Measurements from ENCODE around the gene MIGA1. TPM values are rescaled to one million over a fixed set of nuclear protein-coding genes. Genes with fewer than 3 reads are reported as not detected.
A peak's percentile ranks its signal among the peaks of the same experiment; 100 is the strongest.

Gene MIGA1
- total RNA-seq, 1 donor from 2014 or later, result 8.6 TPM

- Mint-ChIP-seq H3K27me3 (ENCODE audit: insufficient read depth) (no peaks in the 10 kb centered on the region), H3K4me1 (ENCODE audit: low read depth) (no peaks in the 10 kb centered on the region), H3K36me3 (ENCODE audit: low read depth) (peaks cover 7% of the 10 kb centered on the region), H3K4me3 (no peak overlapping the region), H3K9me3 (no peaks in the 10 kb centered on the region), H3K27ac (no peak overlapping the region)
- no peak for DNase-seq (ENCODE audit: low spot score)
- intact Hi-C loops (cut with micrococcal nuclease), result no loop called here
Measured at GRCh38 chr1:77833521-77834100, 54.2 kb downstream of the MIGA1 start.

GRCh38 chr1:77834771-77835334, 55.4 kb downstream of the MIGA1 start:
- H3K9me3 Mint-ChIP-seq, result no peaks in the 10 kb centered on the region
- H3K27me3 Mint-ChIP-seq (ENCODE audit: insufficient read depth), result no peaks in the 10 kb centered on the region
- no peaks in the 10 kb centered on the region for H3K4me1 Mint-ChIP-seq (ENCODE audit: low read depth)
- no peak overlapping the region for H3K4me3 Mint-ChIP-seq
- no peak for DNase-seq (ENCODE audit: low spot score)
- intact Hi-C loops (cut with micrococcal nuclease), result no loop called here
- H3K27ac Mint-ChIP-seq, result no peak overlapping the region
- H3K36me3 Mint-ChIP-seq (ENCODE audit: low read depth), result peaks cover 5% of the 10 kb centered on the region

GRCh38 chr1:77841574-77841973, 62.1 kb downstream of the MIGA1 start:
- no peak overlapping the region for H3K4me3 Mint-ChIP-seq
- H3K27me3 Mint-ChIP-seq (ENCODE audit: insufficient read depth), result no peaks in the 10 kb centered on the region
- intact Hi-C loops (cut with micrococcal nuclease), result no loop called here
- peak overlapping the region; percentile 56 for H3K27ac Mint-ChIP-seq
- peaks cover 12% of the 10 kb centered on the region for H3K36me3 Mint-ChIP-seq (ENCODE audit: low read depth)
- H3K4me1 Mint-ChIP-seq (ENCODE audit: low read depth), result no peaks in the 10 kb centered on the region
- DNase-seq (ENCODE audit: low spot score), result no peak
- H3K9me3 Mint-ChIP-seq, result no peaks in the 10 kb centered on the region

- DNase-seq (ENCODE audit: low spot score), result no peak
- Mint-ChIP-seq H3K4me3 (no peak overlapping the region), H3K27me3 (ENCODE audit: insufficient read depth) (no peaks in the 10 kb centered on the region), H3K27ac (no peak overlapping the region), H3K36me3 (ENCODE audit: low read depth) (peaks cover 17% of the 10 kb centered on the region), H3K9me3 (no peaks in the 10 kb centered on the region), H3K4me1 (ENCODE audit: low read depth) (no peaks in the 10 kb centered on the region)
- intact Hi-C loops (cut with micrococcal nuclease), result no loop called here
Measured at GRCh38 chr1:77845951-77846350, 66.5 kb downstream of the MIGA1 start.

- Mint-ChIP-seq H3K36me3 (ENCODE audit: low read depth) (peaks cover 15% of the 10 kb centered on the region), H3K27ac (no peak overlapping the region), H3K4me3 (no peak overlapping the region), H3K4me1 (ENCODE audit: low read depth) (no peaks in the 10 kb centered on the region), H3K9me3 (no peaks in the 10 kb centered on the region), H3K27me3 (ENCODE audit: insufficient read depth) (no peaks in the 10 kb centered on the region)
- intact Hi-C loops (cut with micrococcal nuclease), result no loop called here
- no peak for DNase-seq (ENCODE audit: low spot score)
Measured at GRCh38 chr1:77846966-77847365, 67.5 kb downstream of the MIGA1 start.

GRCh38 chr1:77847621-77848080, 68.2 kb downstream of the MIGA1 start:
- Mint-ChIP-seq H3K4me1 (ENCODE audit: low read depth) (no peaks in the 10 kb centered on the region), H3K9me3 (no peaks in the 10 kb centered on the region), H3K27ac (no peak overlapping the region), H3K27me3 (ENCODE audit: insufficient read depth) (no peaks in the 10 kb centered on the region), H3K36me3 (ENCODE audit: low read depth) (peaks cover 13% of the 10 kb centered on the region), H3K4me3 (no peak overlapping the region)
- intact Hi-C loops (cut with micrococcal nuclease), result no loop called here
- no peak for DNase-seq (ENCODE audit: low spot score)

- intact Hi-C loops (cut with micrococcal nuclease), result no loop called here
- Mint-ChIP-seq H3K4me3 (no peak overlapping the region), H3K36me3 (ENCODE audit: low read depth) (peaks cover 15% of the 10 kb centered on the region), H3K27ac (no peak overlapping the region), H3K9me3 (peaks cover 6% of the 10 kb centered on the region), H3K27me3 (ENCODE audit: insufficient read depth) (no peaks in the 10 kb centered on the region), H3K4me1 (ENCODE audit: low read depth) (no peaks in the 10 kb centered on the region)
- DNase-seq (ENCODE audit: low spot score), result no peak
Measured at GRCh38 chr1:77850082-77850481, 70.6 kb downstream of the MIGA1 start.

GRCh38 chr1:77857552-77857951, 78.1 kb downstream of the MIGA1 start:
- H3K4me3 Mint-ChIP-seq, result no peak overlapping the region
- no peaks in the 10 kb centered on the region for H3K27me3 Mint-ChIP-seq (ENCODE audit: insufficient read depth)
- DNase-seq (ENCODE audit: low spot score), result no peak
- no peak overlapping the region for H3K27ac Mint-ChIP-seq
- H3K4me1 Mint-ChIP-seq (ENCODE audit: low read depth), result no peaks in the 10 kb centered on the region
- H3K9me3 Mint-ChIP-seq, result peaks cover 27% of the 10 kb centered on the region
- intact Hi-C loops (cut with micrococcal nuclease), result no loop called here
- peaks cover 28% of the 10 kb centered on the region for H3K36me3 Mint-ChIP-seq (ENCODE audit: low read depth)

GRCh38 chr1:77858725-77859124, 79.3 kb downstream of the MIGA1 start:
- H3K27me3 Mint-ChIP-seq (ENCODE audit: insufficient read depth), result no peaks in the 10 kb centered on the region
- peaks cover 29% of the 10 kb centered on the region for H3K36me3 Mint-ChIP-seq (ENCODE audit: low read depth)
- peaks cover 27% of the 10 kb centered on the region for H3K9me3 Mint-ChIP-seq
- H3K27ac Mint-ChIP-seq, result no peak overlapping the region
- DNase-seq (ENCODE audit: low spot score), result no peak
- no peaks in the 10 kb centered on the region for H3K4me1 Mint-ChIP-seq (ENCODE audit: low read depth)
- H3K4me3 Mint-ChIP-seq, result no peak overlapping the region
- intact Hi-C loops (cut with micrococcal nuclease), result no loop called here

GRCh38 chr1:77859248-77859647, 79.8 kb downstream of the MIGA1 start:
- H3K27ac Mint-ChIP-seq, result no peak overlapping the region
- H3K9me3 Mint-ChIP-seq, result peaks cover 27% of the 10 kb centered on the region
- H3K4me3 Mint-ChIP-seq, result no peak overlapping the region
- peaks cover 24% of the 10 kb centered on the region for H3K36me3 Mint-ChIP-seq (ENCODE audit: low read depth)
- H3K27me3 Mint-ChIP-seq (ENCODE audit: insufficient read depth), result no peaks in the 10 kb centered on the region
- no peaks in the 10 kb centered on the region for H3K4me1 Mint-ChIP-seq (ENCODE audit: low read depth)
- intact Hi-C loops (cut with micrococcal nuclease), result no loop called here
- no peak for DNase-seq (ENCODE audit: low spot score)

GRCh38 chr1:77866296-77866695, 86.8 kb downstream of the MIGA1 start:
- intact Hi-C loops (cut with micrococcal nuclease), result no loop called here
- Mint-ChIP-seq H3K4me3 (no peak overlapping the region), H3K27me3 (ENCODE audit: insufficient read depth) (no peaks in the 10 kb centered on the region), H3K27ac (no peak overlapping the region), H3K4me1 (ENCODE audit: low read depth) (no peaks in the 10 kb centered on the region), H3K36me3 (ENCODE audit: low read depth) (peaks cover 11% of the 10 kb centered on the region), H3K9me3 (no peaks in the 10 kb centered on the region)
- no peak for DNase-seq (ENCODE audit: low spot score)

GRCh38 chr1:77872645-77873044, 93.2 kb downstream of the MIGA1 start:
- Mint-ChIP-seq H3K27me3 (ENCODE audit: insufficient read depth) (no peaks in the 10 kb centered on the region), H3K27ac (no peak overlapping the region), H3K4me3 (no peak overlapping the region), H3K36me3 (ENCODE audit: low read depth) (peaks cover 6% of the 10 kb centered on the region), H3K9me3 (no peaks in the 10 kb centered on the region), H3K4me1 (ENCODE audit: low read depth) (no peaks in the 10 kb centered on the region)
- no peak for DNase-seq (ENCODE audit: low spot score)
- intact Hi-C loops (cut with micrococcal nuclease), result no loop called here

- H3K9me3 Mint-ChIP-seq, result no peaks in the 10 kb centered on the region
- no peak for DNase-seq (ENCODE audit: low spot score)
- no peak overlapping the region for H3K27ac Mint-ChIP-seq
- intact Hi-C loops (cut with micrococcal nuclease), result no loop called here
- peaks cover 6% of the 10 kb centered on the region for H3K36me3 Mint-ChIP-seq (ENCODE audit: low read depth)
- no peak overlapping the region for H3K4me3 Mint-ChIP-seq
- H3K27me3 Mint-ChIP-seq (ENCODE audit: insufficient read depth), result no peaks in the 10 kb centered on the region
- H3K4me1 Mint-ChIP-seq (ENCODE audit: low read depth), result no peaks in the 10 kb centered on the region
Measured at GRCh38 chr1:77873461-77873860, 94.0 kb downstream of the MIGA1 start.
